Liver (tissue), 9 donors: ENCODE measurements around the gene HSD17B3. TPM values are rescaled to one million over a fixed set of nuclear protein-coding genes. Genes with fewer than 3 reads are reported as not detected.

Source experiments
- DNase-seq: peaks from one replicate; pipeline ENCODE4 v3.0.0-alpha.2; 2017; ENCODE audit warnings: low spot score
- H3K27ac ChIP-seq, 2 donors: one replicate each; pipeline ENCODE4 v1.7.0; 2013; ENCODE audit warnings: inconsistent platforms in 2 of 2, low read length in 2 of 2, control low read depth in 1 of 2, low read depth in 1 of 2, mild to moderate bottlenecking in 1 of 2
- H3K27me3 ChIP-seq, 4 donors: one replicate each; pipeline versions ENCODE4 v1.6.1 to v1.7.0; 2013; ENCODE audit warnings: low read length in 3 of 4, inconsistent platforms in 1 of 4, mild to moderate bottlenecking in 1 of 4, moderate library complexity in 1 of 4; ENCODE audit not compliant: control insufficient read depth in 4 of 4, insufficient read depth in 4 of 4
- H3K36me3 ChIP-seq, 4 donors: one replicate each; pipeline versions ENCODE4 v1.6.1 to v1.7.0; 2013; ENCODE audit warnings: low read length in 3 of 4, mild to moderate bottlenecking in 3 of 4, low read depth in 1 of 4, moderate library complexity in 1 of 4; ENCODE audit not compliant: control insufficient read depth in 4 of 4, insufficient read depth in 3 of 4
- H3K4me1 ChIP-seq, 4 donors: one replicate each; pipeline versions ENCODE4 v1.6.1 to v1.7.0; 2013; ENCODE audit warnings: low read length in 3 of 4, mild to moderate bottlenecking in 3 of 4, moderate library complexity in 1 of 4; ENCODE audit not compliant: control insufficient read depth in 4 of 4, insufficient read depth in 4 of 4
- H3K4me3 ChIP-seq, 3 donors: one replicate each; pipeline versions ENCODE4 v1.6.1 to v1.7.0; 2013; ENCODE audit warnings: low read length in 3 of 3, control low read depth in 1 of 3, low read depth in 1 of 3, mild to moderate bottlenecking in 1 of 3
- H3K9ac ChIP-seq, 2 donors: one replicate each; pipeline ENCODE4 v1.7.0; 2013; ENCODE audit warnings: low read length in 2 of 2, mild to moderate bottlenecking in 2 of 2, moderate library complexity in 2 of 2, control low read depth in 1 of 2, low read depth in 1 of 2
- H3K9me3 ChIP-seq, 4 donors: one replicate each; pipeline versions ENCODE4 v1.6.1 to v1.7.0; 2013; ENCODE audit warnings: low read length in 3 of 4; ENCODE audit not compliant: control insufficient read depth in 4 of 4
- FOXA2 ChIP-seq: IDR thresholded peaks from 2 replicates; pipeline ENCODE4 v1.6.1; 2016; ENCODE audit warnings: antibody characterized with exemption
- GABPA ChIP-seq, 2 donors: IDR thresholded peaks in 1 of 2; conservative IDR thresholded peaks in 1 of 2; 2 replicates each; pipeline ENCODE4 v1.6.1; 2016; ENCODE audit warnings: antibody characterized with exemption in 2 of 2, mild to moderate bottlenecking in 1 of 2, moderate library complexity in 1 of 2
- HNF4A ChIP-seq, 2 donors: conservative IDR thresholded peaks; 2 replicates each; pipeline ENCODE4 v1.6.1; 2016; ENCODE audit warnings: antibody characterized with exemption in 2 of 2, mild to moderate bottlenecking in 2 of 2
- HNF4G ChIP-seq: IDR thresholded peaks from 2 replicates; pipeline ENCODE4 v1.6.1; 2016; ENCODE audit warnings: antibody characterized with exemption
- MAX ChIP-seq: IDR thresholded peaks from 2 replicates; pipeline ENCODE4 v1.6.1; 2016; ENCODE audit warnings: antibody characterized with exemption
- NR2F2 ChIP-seq: IDR thresholded peaks from 2 replicates; pipeline ENCODE4 v1.6.1; 2016; ENCODE audit warnings: antibody characterized with exemption
- RAD21 ChIP-seq, 2 donors: IDR thresholded peaks; 2 replicates each; pipeline ENCODE4 v1.6.1; 2016; ENCODE audit warnings: antibody characterized with exemption in 2 of 2, mild to moderate bottlenecking in 2 of 2
- TAF1 ChIP-seq: conservative IDR thresholded peaks from 2 replicates; pipeline ENCODE4 v1.6.1; 2016; ENCODE audit warnings: antibody characterized with exemption, mild to moderate bottlenecking
- WGBS: extraction: QIAGEN DNeasy Blood & Tissue Kit; methylation state at CpG from one replicate; pipeline ENCODE4 v1.1.7; 2013; 5-methylcytosine and 5-hydroxymethylcytosine counted together
- polyA plus RNA-seq, 2 donors: library from polyadenylated mRNA; stranded (reverse) in 1 of 2; unstranded in 1 of 2; fragments of 200-250 nt in 1 of 2; fragments of >200 nt in 1 of 2; fragmentation: Nextera tagmentation in 1 of 2; extraction: Ambion mirVana in 1 of 2; gene quantifications; one replicate each; pipeline versions ENCODE4 v1.2.1 to v1.2.3, GENCODE V29; 2013 to 2015
- total RNA-seq, 2 donors: library from RNA; depleted of rRNA; stranded (reverse); fragments of >200 nt; gene quantifications; one replicate each; pipeline ENCODE4 v1.2.3, GENCODE V29; 2014
- TF ChIP-seq, protein P1 (sequence below): IDR thresholded peaks from 2 replicates; pipeline ENCODE4 v1.6.1; 2016; ENCODE audit warnings: antibody characterized with exemption
- TF ChIP-seq, protein P2 (sequence below): IDR thresholded peaks from 2 replicates; pipeline ENCODE4 v1.6.1; 2016; ENCODE audit warnings: antibody characterized with exemption, mild to moderate bottlenecking
- TF ChIP-seq, protein P3 (sequence below): fragments of 150-350 bp; IDR thresholded peaks from 2 replicates; pipeline ENCODE4 v1.5.1; 2017; ENCODE audit warnings: improper control_type of control experiment, low read depth, low read length; ENCODE audit not compliant: missing input control
- donor health status: healthy.
- donor health status: healthy.
- donor health status: healthy.
- donor health status: healthy.
- donor health status: healthy.

HSD17B3 gene
- total and polyA plus RNA-seq, 4 donors: 0.75 to 1.6 (median 0.96) TPM

DNA sequence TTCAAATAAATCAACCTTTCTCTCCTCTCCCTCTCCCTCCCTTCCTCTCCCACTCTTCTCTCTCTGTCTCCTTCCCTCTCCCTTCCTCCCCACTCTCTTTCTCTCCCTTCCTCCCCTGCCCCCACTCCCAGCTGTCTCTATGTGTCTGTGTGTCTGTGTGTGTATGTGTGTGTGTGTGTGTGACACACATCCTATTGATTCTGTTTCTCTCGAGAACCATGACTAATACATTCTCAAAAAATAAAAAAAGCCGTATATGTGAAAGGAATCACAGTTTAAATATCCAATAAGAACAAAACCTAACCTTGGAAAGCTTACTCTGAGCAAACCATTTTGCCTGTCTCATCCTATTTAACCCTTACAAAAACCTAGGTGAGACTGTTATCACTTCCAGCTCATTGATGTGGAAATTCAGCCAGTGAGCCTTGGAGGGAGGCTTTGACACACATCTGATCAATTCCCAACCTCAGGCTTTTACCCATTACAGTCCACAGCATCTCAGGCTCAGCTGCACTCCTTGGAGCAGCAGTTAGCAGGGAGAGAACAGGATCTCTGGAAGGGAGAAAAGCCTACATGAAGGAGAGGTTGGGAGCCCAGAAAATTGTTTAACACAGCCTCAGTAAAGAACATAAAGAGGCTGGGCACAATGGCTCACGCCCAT, 8.3 kb downstream of the HSD17B3 start:
- Histone ChIP-seq H3K9me3 (peaks cover 0 to 2% (median 0%) of the 10 kb centered on the region in 4 donors), H3K9ac (no peak overlapping the region), H3K4me3 (no peak overlapping the region), H3K27ac (no peak overlapping the region), H3K36me3 (no peaks in the 10 kb centered on the region), H3K4me1 (no peaks in the 10 kb centered on the region), H3K27me3 (no peaks in the 10 kb centered on the region)
- WGBS: 82% methylated on average over 3 of the region's 3 CpGs
- TF ChIP-seq, protein P1, sequence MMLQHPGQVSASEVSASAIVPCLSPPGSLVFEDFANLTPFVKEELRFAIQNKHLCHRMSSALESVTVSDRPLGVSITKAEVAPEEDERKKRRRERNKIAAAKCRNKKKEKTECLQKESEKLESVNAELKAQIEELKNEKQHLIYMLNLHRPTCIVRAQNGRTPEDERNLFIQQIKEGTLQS: no peak
- TF ChIP-seq TAF1: no peak
- no peak for DNase-seq

GRCh38 chr9:96289392-96289791, 12.6 kb downstream of the HSD17B3 start:
- WGBS: 97% methylated on average over 2 of the region's 2 CpGs
- no peaks in the 10 kb centered on the region for H3K9me3 ChIP-seq
- H3K4me3 ChIP-seq: no peak overlapping the region
- no peak overlapping the region for H3K9ac ChIP-seq
- no peaks in the 10 kb centered on the region for H3K4me1 ChIP-seq
- no peaks in the 10 kb centered on the region for H3K36me3 ChIP-seq
- H3K27me3 ChIP-seq: no peaks in the 10 kb centered on the region
- no peak for DNase-seq
- TF ChIP-seq NR2F2 (no peak), TAF1 (no peak)
- no peak overlapping the region for H3K27ac ChIP-seq

- WGBS: 90% methylated on average over 6 of the region's 6 CpGs
- no peak overlapping the region for H3K27ac ChIP-seq
- H3K4me1 ChIP-seq: no peaks in the 10 kb centered on the region
- H3K27me3 ChIP-seq: no peaks in the 10 kb centered on the region
- H3K9me3 ChIP-seq: no peaks in the 10 kb centered on the region
- no peak overlapping the region for H3K4me3 ChIP-seq
- TF ChIP-seq GABPA (IDR thresholded peaks at IDR 0.05 in 1 of 2, conservative IDR thresholded peaks at IDR 0.05 in 1 of 2): no peak
- TF ChIP-seq, protein P2, sequence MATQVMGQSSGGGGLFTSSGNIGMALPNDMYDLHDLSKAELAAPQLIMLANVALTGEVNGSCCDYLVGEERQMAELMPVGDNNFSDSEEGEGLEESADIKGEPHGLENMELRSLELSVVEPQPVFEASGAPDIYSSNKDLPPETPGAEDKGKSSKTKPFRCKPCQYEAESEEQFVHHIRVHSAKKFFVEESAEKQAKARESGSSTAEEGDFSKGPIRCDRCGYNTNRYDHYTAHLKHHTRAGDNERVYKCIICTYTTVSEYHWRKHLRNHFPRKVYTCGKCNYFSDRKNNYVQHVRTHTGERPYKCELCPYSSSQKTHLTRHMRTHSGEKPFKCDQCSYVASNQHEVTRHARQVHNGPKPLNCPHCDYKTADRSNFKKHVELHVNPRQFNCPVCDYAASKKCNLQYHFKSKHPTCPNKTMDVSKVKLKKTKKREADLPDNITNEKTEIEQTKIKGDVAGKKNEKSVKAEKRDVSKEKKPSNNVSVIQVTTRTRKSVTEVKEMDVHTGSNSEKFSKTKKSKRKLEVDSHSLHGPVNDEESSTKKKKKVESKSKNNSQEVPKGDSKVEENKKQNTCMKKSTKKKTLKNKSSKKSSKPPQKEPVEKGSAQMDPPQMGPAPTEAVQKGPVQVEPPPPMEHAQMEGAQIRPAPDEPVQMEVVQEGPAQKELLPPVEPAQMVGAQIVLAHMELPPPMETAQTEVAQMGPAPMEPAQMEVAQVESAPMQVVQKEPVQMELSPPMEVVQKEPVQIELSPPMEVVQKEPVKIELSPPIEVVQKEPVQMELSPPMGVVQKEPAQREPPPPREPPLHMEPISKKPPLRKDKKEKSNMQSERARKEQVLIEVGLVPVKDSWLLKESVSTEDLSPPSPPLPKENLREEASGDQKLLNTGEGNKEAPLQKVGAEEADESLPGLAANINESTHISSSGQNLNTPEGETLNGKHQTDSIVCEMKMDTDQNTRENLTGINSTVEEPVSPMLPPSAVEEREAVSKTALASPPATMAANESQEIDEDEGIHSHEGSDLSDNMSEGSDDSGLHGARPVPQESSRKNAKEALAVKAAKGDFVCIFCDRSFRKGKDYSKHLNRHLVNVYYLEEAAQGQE: no peak
- H3K9ac ChIP-seq: no peak overlapping the region
- H3K36me3 ChIP-seq: no peaks in the 10 kb centered on the region
- DNase-seq: no peak
These were observed 20.3 kb downstream of the HSD17B3 start for GRCh38 chr9:96281641-96282040.

- Histone ChIP-seq H3K4me1 (no peaks in the 10 kb centered on the region), H3K4me3 (no peak overlapping the region), H3K36me3 (no peaks in the 10 kb centered on the region), H3K9ac (no peak overlapping the region), H3K27ac (no peak overlapping the region), H3K27me3 (no peaks in the 10 kb centered on the region), H3K9me3 (peaks cover 0 to 1% (median under 1%) of the 10 kb centered on the region in 4 donors)
- no peak for DNase-seq
- WGBS: 92% methylated on average over 8 of the region's 8 CpGs
- TF ChIP-seq, protein P1: no peak
- TF ChIP-seq MAX (no peak), HNF4G (no peak), NR2F2 (no peak), HNF4A (conservative IDR thresholded peaks at IDR 0.05) (no peak), GABPA (IDR thresholded peaks at IDR 0.05 in 1 of 2, conservative IDR thresholded peaks at IDR 0.05 in 1 of 2) (no peak), FOXA2 (no peak), RAD21 (IDR thresholded peaks at IDR 0.05) (no peak)
- TF ChIP-seq, protein P2: no peak
- TF ChIP-seq, protein P3, sequence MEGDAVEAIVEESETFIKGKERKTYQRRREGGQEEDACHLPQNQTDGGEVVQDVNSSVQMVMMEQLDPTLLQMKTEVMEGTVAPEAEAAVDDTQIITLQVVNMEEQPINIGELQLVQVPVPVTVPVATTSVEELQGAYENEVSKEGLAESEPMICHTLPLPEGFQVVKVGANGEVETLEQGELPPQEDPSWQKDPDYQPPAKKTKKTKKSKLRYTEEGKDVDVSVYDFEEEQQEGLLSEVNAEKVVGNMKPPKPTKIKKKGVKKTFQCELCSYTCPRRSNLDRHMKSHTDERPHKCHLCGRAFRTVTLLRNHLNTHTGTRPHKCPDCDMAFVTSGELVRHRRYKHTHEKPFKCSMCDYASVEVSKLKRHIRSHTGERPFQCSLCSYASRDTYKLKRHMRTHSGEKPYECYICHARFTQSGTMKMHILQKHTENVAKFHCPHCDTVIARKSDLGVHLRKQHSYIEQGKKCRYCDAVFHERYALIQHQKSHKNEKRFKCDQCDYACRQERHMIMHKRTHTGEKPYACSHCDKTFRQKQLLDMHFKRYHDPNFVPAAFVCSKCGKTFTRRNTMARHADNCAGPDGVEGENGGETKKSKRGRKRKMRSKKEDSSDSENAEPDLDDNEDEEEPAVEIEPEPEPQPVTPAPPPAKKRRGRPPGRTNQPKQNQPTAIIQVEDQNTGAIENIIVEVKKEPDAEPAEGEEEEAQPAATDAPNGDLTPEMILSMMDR: no peak
These were observed 22.0 kb downstream of the HSD17B3 start for GRCh38 chr9:96279932-96280331.
